ENCODE results near the gene KCNG1. TPM values are rescaled to one million over a fixed set of nuclear protein-coding genes. Genes with fewer than 3 reads are reported as not detected.
"Not testable (repeated sequence)": the region's sequence is repeated elsewhere in the genome, so short reads cannot be mapped to it uniquely, and the experiment has no call there.

KCNG1 gene
- polyA plus RNA-seq, 1 donor, result 0.32 TPM

GRCh38 chr20:50987493-50988210 is 35.3 kb downstream of the KCNG1 start:
- DNase-seq (ENCODE audit: low read depth), result peak; percentile 70

GRCh38 chr20:50983321-50983720 is 39.6 kb downstream of the KCNG1 start:
- DNase-seq (ENCODE audit: low read depth), result no peak

DNA sequence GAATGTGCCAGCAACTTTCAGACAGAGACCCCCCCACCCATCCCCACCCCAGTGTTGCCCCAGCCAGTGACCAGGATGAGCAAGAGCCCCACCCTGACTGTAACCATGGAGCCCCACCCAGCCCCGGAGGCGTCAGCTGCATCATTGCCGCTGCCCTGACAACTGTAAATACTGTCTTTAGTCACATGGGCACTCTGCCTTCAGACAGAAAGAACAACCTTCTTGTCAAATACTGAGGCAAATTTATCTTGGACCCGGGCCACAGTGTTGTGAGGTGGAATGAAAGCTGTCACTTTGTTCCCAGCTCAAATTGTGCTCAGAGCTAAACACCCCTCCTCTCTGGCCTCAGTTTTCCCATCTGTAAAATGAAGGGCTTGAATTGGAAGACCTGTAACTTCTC is 40.5 kb downstream of the KCNG1 start:
- no peak for DNase-seq (ENCODE audit: low read depth)

- no peak for DNase-seq (ENCODE audit: low read depth)
Measured at GRCh38 chr20:50981714-50982048, 41.2 kb downstream of the KCNG1 start.

GRCh38 chr20:50980851-50981713 is 41.8 kb downstream of the KCNG1 start:
- no peak for DNase-seq (ENCODE audit: low read depth)

- DNase-seq (ENCODE audit: low read depth), result no peak
Measured at GRCh38 chr20:50980071-50980681, 42.7 kb downstream of the KCNG1 start.

- DNase-seq (ENCODE audit: low read depth), result not testable (repeated sequence)
Measured at GRCh38 chr20:50978533-50978932, 44.4 kb downstream of the KCNG1 start.

GRCh38 chr20:50977066-50978021 is 45.6 kb downstream of the KCNG1 start:
- DNase-seq (ENCODE audit: low read depth), result no peak

GRCh38 chr20:50975701-50976330 is 47.1 kb downstream of the KCNG1 start:
- DNase-seq (ENCODE audit: low read depth), result no peak

- no peak for DNase-seq (ENCODE audit: low read depth)
Measured at GRCh38 chr20:50969912-50970311, 53.0 kb downstream of the KCNG1 start.

- no peak for DNase-seq (ENCODE audit: low read depth)
Measured at GRCh38 chr20:50969435-50969834, 53.5 kb downstream of the KCNG1 start.

DNA sequence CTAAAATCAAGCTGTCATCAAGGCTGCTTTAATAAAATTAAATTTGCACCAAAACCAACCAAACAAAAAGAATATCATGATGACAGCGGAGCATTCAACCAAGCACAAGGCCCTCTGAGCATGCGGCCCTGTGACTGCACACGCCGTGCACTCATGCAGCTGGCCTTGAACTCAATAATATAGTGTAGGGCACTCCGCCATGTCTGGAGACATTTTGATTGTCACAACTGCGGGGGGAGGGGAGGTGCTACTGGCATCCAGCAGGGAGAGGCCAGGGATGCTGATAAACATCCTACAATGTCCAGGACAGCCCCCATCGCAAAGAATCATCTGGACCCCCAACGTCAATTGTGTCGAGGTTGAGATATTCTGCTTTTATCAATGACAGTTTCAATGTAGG is 54.6 kb downstream of the KCNG1 start:
- DNase-seq (ENCODE audit: low read depth), result no peak

- DNase-seq (ENCODE audit: low read depth), result no peak
Measured at GRCh38 chr20:50967586-50967985, 55.3 kb downstream of the KCNG1 start.

GRCh38 chr20:50959543-50960126 is 63.3 kb downstream of the KCNG1 start:
- DNase-seq (ENCODE audit: low read depth), result no peak

DNA sequence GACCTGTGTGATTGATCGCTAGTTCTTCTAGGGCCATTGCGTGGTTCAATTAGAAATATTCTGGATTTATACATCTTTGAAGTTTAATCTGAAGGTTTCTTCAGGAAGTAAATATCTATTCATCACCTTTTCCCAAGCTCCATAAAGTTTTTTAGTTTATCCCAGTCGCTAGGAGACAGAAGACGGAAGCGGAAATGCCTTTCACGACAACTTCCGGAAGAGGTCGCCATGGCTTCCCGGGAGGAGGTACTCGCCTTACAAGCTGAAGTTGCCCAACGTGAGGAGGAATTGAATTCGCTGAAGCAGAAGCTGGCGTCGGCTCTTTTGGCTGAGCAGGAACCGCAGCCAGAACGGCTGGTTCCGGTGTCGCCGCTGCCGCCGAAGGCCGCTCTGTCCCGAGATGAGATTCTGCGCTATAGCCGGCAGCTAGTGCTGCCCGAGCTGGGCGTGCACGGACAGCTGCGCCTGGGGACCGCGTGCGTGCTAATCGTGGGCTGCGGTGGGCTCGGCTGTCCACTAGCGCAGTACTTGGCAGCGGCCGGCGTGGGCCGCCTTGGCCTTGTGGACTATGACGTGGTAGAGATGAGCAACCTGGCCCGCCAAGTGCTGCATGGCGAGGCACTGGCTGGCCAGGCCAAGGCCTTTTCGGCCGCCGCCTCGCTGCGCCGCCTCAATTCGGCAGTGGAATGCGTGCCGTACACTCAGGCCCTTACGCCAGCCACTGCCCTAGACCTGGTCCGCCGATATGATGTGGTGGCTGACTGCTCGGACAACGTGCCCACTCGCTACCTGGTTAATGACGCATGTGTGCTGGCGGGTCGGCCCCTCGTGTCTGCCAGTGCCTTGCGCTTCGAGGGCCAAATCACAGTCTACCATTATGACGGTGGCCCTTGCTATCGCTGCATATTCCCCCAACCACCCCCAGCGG is 64.0 kb downstream of the KCNG1 start, which contains the start of gene MOCS3:
MOCS3 (plus strand) TSS at position 204 of the 928 bp plus-strand sequence; CDS start at position 229, 25 bp downstream.
- peak; percentile 88 for DNase-seq (ENCODE audit: low read depth)

DNA sequence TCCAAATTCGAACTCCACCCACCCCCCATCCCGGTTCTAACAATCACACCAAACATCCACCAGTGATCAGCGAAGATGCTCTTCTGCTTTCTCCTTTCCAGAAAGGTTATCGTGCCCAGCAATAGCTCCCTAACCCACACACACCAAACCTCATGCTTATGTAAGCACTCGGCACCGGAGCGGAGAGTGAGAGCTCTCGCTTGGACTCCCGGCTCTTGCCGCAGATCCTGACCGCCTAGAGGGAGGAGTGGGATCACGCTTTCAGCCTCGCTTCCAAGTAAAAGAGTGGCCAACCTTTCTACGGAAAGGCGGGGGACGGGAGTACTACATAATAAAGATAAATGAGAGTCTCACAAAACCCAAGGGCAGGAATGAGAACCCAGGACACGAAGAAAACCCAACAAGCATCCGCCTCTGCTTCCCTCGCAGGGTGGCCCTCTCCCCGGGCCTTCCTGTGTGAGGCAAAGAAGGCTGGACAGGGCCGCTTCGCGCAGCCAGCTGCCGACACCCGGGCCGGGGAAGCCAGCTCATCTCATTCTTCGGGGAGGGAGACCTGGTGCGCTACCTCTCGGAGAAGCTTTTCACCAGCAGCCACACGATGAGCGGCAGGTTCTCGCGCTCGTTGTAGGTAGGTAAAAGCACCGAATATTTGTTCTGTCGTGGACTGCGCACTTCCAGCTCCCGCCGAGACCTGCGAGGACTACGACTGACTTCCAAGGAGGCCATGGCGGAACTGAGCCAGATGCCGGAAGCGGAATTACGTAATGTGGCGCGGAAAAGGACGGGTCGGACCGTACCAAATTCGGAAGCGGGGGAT is 64.9 kb downstream of the KCNG1 start, which contains the start of gene DPM1:
DPM1 (minus strand) TSS at position 735 of the 817 bp plus-strand sequence; CDS start at position 726, 9 bp downstream.
- DNase-seq (ENCODE audit: low read depth), result no peak

DNA sequence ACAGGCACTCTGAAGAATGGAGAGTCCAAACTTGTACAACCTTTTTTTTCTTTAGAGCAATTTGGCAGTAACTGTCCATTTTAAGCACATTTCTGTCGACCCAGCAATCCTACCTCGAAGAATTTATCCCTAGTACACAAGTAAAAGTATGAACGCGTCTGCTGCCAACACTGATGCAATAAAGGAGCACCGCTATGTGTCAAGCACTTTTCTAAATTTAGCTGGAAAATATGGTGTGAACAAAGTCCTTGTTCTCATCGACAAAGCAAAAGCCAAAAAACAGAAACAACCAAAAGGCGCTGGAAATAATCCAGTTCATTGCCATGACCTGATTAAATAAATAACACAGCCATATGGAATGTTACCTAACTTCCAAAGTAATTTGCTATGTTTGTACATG is 65.6 kb downstream of the KCNG1 start:
- no peak for DNase-seq (ENCODE audit: low read depth)

DNA sequence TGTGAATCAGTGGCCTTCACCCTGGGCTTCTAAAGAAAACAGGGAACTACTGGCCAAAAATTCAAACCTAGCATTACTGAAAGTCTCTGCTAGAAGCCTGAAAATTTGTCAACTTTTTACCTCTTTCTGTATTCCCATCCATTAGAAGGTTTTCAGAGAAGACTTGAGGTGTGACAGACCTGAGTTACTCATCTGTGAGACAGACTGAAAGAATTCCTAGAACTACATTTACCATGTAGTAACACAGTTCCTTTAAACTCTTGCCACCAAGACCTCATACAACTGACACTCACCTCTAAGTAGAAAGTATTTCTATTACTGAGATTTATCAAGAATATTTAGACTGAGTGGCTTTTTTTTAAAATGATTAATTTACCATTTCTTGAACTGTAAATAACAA is 69.1 kb downstream of the KCNG1 start:
- no peak for DNase-seq (ENCODE audit: low read depth)
